Astrocyte of the cerebellum (primary cell): Measurements from ENCODE around the gene FREM1.
"Not testable (repeated sequence)": the region's sequence is repeated elsewhere in the genome, so short reads cannot be mapped to it uniquely, and the experiment has no call there.

Experiments
- DNase-seq: peaks from one replicate; pipeline ENCODE4 v3.0.0-alpha.2; 2011; ENCODE audit warnings: low read depth
- H3K4me3 ChIP-seq: 2 replicates; pipeline ENCODE4 v1.5.1; 2011; ENCODE audit warnings: mild to moderate bottlenecking, low read depth, low read length, moderate library complexity
- in situ Hi-C: cut with HindIII; loops from 2 replicates; pipeline ENCODE4 v1.10.0; 2017; ENCODE audit warnings: low sequenced_read_pairs
- TF ChIP-seq, protein P1 (sequence below): IDR thresholded peaks from 2 replicates; pipeline ENCODE4 v1.5.1; 2012; ENCODE audit warnings: low read length, low read depth, moderate library complexity, mild to moderate bottlenecking; ENCODE audit errors: missing control alignments

Gene FREM1

GRCh38 chr9:14926941-14927624 lies 16.9 kb upstream of the FREM1 start:
- in situ Hi-C loops, result no loop called here
- H3K4me3 ChIP-seq, result no peak overlapping the region
- TF ChIP-seq, protein P1, sequence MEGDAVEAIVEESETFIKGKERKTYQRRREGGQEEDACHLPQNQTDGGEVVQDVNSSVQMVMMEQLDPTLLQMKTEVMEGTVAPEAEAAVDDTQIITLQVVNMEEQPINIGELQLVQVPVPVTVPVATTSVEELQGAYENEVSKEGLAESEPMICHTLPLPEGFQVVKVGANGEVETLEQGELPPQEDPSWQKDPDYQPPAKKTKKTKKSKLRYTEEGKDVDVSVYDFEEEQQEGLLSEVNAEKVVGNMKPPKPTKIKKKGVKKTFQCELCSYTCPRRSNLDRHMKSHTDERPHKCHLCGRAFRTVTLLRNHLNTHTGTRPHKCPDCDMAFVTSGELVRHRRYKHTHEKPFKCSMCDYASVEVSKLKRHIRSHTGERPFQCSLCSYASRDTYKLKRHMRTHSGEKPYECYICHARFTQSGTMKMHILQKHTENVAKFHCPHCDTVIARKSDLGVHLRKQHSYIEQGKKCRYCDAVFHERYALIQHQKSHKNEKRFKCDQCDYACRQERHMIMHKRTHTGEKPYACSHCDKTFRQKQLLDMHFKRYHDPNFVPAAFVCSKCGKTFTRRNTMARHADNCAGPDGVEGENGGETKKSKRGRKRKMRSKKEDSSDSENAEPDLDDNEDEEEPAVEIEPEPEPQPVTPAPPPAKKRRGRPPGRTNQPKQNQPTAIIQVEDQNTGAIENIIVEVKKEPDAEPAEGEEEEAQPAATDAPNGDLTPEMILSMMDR, result no peak
- DNase-seq, result no peak

DNA sequence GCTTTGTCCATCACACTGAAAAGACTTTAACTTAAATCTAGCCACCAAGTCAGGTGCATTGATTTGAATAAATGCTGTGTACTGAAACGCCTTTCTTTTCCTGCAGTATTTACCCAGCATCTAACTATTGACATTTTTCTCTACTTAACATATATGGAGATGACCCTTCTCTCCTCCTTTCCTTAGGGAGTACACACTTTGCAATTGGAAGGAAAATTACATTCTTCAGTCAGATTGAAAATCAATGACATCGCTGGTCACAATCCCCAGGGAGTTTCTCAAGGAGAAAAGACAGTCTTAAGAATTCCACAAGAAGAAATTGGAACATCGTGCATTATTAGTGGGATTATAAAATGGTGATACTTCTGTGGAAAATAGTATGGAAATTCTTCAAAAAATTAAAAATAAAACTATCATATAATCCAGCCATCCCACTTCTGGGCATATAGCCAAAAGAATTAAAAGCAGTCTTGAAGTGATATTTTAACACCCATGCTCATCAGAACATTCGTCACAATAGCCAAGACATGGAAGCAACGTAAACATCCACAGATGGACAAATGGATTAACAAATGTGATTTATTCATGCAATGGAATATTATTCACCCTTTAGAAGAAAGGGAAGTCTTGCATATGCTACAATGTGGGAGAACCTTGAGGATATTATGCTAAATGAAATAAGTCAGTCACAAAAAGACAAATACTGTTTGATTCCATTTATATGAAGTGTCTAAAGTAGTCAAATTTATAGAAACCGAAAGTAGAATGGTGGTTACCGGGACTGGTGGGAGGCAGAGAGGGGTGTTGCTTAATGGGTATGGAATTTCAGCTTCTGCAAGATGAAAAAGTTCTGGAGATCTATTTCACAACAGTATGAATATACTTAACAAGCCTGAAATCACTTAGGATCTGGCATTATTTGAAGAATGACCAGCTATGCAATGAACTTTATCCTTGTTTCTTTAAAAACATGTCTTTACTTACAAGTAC lies 14.3 kb upstream of the FREM1 start:
- DNase-seq, result no peak
- in situ Hi-C loops, result no loop called here
- TF ChIP-seq, protein P1, result no peak
- no peak overlapping the region for H3K4me3 ChIP-seq

DNA sequence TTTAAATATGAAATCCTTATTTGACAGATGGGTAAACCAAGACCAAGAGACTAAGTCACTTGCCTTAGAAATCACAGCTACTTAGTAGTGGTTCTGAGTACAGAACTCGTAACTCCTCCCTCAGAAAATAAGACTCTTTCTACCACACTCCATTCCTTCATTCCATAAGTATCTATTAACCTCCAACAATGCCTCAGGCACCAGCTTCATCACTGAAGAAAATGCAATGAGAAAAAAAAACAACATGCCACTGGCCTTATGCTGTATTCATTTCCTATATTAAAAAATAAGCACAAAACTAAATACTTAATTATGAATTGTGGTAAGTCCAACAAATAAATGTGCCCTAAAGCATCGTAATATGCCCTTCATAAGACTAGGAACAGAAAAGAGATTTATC lies 13.5 kb upstream of the FREM1 start:
- TF ChIP-seq, protein P1, result no peak
- in situ Hi-C loops, result no loop called here
- H3K4me3 ChIP-seq, result no peak overlapping the region
- no peak for DNase-seq

GRCh38 chr9:14920805-14921204 lies 10.6 kb upstream of the FREM1 start:
- in situ Hi-C loops, DNase-seq: not testable (repeated sequence)

GRCh38 chr9:14913366-14913765 lies 3.1 kb upstream of the FREM1 start:
- in situ Hi-C loops, result no loop called here
- TF ChIP-seq, protein P1, result no peak
- H3K4me3 ChIP-seq, result no peak overlapping the region
- DNase-seq, result no peak

More at GRCh38 chr9:14920805-14921204, 10.6 kb upstream of the FREM1 start:
- not testable (repeated sequence) for H3K4me3 ChIP-seq

DNA sequence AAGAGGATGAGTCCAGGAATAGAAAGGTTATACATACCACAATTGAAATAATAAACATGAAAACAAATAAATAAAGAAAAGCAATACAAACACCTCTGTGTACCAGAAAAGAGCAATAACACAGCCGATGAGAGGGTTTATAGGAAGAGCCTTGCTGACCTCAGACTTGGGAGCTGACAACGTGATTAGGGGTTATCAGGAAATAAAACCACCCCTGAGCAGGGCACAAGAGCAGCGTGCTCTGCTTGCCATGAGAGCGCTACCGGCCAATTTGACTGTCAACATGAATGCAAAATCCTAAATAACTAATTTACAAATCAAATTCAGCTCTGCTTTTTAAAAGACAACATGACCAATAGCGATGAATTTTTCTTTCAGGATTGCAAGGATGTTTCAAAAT lies 2.6 kb upstream of the FREM1 start:
- no peak overlapping the region for H3K4me3 ChIP-seq
- no peak for DNase-seq
- TF ChIP-seq, protein P1, result no peak
- in situ Hi-C loops, result no loop called here

DNA sequence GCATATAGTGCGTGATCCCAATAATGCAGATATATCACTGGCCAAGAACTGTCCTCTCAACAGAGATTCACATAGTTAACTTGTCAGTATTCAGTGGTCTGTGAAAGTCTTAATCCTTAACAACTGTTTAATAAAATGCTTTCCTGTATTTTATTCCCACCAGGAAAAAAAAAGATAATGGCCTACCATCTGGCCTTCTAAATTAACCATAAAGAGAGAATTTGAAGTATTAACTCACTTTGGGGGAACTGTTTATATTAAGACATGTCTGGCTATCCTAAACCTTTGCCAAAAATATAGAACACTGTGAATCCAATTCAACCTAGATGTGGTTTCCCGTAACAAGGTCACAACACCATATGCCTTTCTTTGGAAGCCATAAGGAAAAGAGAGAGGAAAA lies 818 bp upstream of the FREM1 start:
- DNase-seq, result no peak
- in situ Hi-C loops, result no loop called here
- no peak overlapping the region for H3K4me3 ChIP-seq
- TF ChIP-seq, protein P1, result no peak
